Stimulated activated CD4-positive, alpha-beta T cell treated with anti-CD3 and anti-CD28 coated beads, TNF-alpha, amount 100 ng/mL, for 4 hours (primary cell): ENCODE data around the gene KCNA4.
"Not testable (repeated sequence)": the region's sequence is repeated elsewhere in the genome, so short reads cannot be mapped to it uniquely, and the experiment has no call there.

Source experiments
- DNase-seq, 3 experiments: peaks; one replicate each; pipeline ENCODE4 v3.0.0-alpha.2; 2020; ENCODE audit warnings: low read depth in 3 of 3

Gene KCNA4

GRCh38 chr11:30016588-30017363 lies at the start of gene KCNA4:
TSS of gene KCNA4 (minus strand) at chr11:30017030. CDS start at chr11:30012678, 4,352 bp downstream.
- DNase-seq: no peak

- DNase-seq: no peak
Measured at GRCh38 chr11:30062103-30062502, 45.3 kb upstream of the KCNA4 start.

- no peak for DNase-seq
Measured at GRCh38 chr11:30059172-30059815, 42.5 kb upstream of the KCNA4 start.

- DNase-seq: no peak
Measured at GRCh38 chr11:30049214-30049613, 32.4 kb upstream of the KCNA4 start.

- DNase-seq: no peak
Measured at GRCh38 chr11:30046578-30046945, 29.7 kb upstream of the KCNA4 start.

- no peak for DNase-seq
Measured at GRCh38 chr11:30045921-30046577, 29.2 kb upstream of the KCNA4 start.

- DNase-seq: no peak
Measured at GRCh38 chr11:30045144-30045543, 28.3 kb upstream of the KCNA4 start.

GRCh38 chr11:30041171-30041570 lies 24.3 kb upstream of the KCNA4 start:
- no peak for DNase-seq

GRCh38 chr11:30034746-30035145 lies 17.9 kb upstream of the KCNA4 start:
- not testable (repeated sequence) for DNase-seq

- DNase-seq: not testable (repeated sequence)
Measured at GRCh38 chr11:30034166-30034565, 17.3 kb upstream of the KCNA4 start.

GRCh38 chr11:30025396-30026139 lies 8.7 kb upstream of the KCNA4 start:
- DNase-seq: no peak

GRCh38 chr11:30023074-30023473 lies 6.2 kb upstream of the KCNA4 start:
- no peak for DNase-seq

- no peak for DNase-seq
Measured at GRCh38 chr11:30019481-30019880, 2.7 kb upstream of the KCNA4 start.

- no peak for DNase-seq
Measured at GRCh38 chr11:30018495-30018894, 1.7 kb upstream of the KCNA4 start.

- DNase-seq: no peak
Measured at GRCh38 chr11:30017445-30017895, 640 bp upstream of the KCNA4 start.

GRCh38 chr11:30015725-30016412 lies 961 bp downstream of the KCNA4 start:
- DNase-seq: no peak

- DNase-seq: no peak
Measured at GRCh38 chr11:30012346-30012745, 4.5 kb downstream of the KCNA4 start.

- no peak for DNase-seq
Measured at GRCh38 chr11:30009060-30009459, 7.8 kb downstream of the KCNA4 start.

- DNase-seq: no peak
Measured at GRCh38 chr11:30006876-30007275, 10.0 kb downstream of the KCNA4 start.

GRCh38 chr11:30002157-30002785 lies 14.6 kb downstream of the KCNA4 start:
- DNase-seq: no peak
